ENCODE measurements around the gene TBX21.

DNA sequence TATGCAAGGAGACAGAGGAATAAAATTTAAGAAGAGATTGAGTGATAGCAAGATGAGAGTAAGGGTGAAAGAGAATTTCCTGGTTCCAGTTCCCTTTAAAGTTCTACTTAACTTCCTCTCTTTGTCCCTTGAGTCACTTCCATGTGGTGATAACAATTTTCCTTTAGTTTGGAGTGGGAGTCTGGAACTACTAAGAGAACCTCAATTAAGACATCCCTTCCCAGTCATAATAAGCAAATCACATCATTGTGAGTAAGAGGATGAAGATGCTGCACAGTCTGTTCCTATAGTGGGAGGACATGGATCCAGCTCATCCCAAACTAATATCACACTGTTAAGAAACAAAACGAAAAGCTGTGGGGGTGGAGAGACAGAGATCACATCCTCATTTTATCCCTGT, 24.4 kb downstream of the TBX21 start:
- TF ChIP-seq POLR2A (IDR thresholded peaks at IDR 0.05; ENCODE audit: low read depth, low read length) (no peak), TAF1 (IDR thresholded peaks at IDR 0.05; ENCODE audit: low read depth, low read length) (no peak), SPI1 (IDR thresholded peaks at IDR 0.05; ENCODE audit: low read depth, low read length) (no peak), POLR2AphosphoS5 (IDR thresholded peaks at IDR 0.05; ENCODE audit: low read depth, low read length) (no peak)
